ENCODE data around the gene HS3ST6.
"Not testable (repeated sequence)": the region's sequence is repeated elsewhere in the genome, so short reads cannot be mapped to it uniquely, and the experiment has no call there.

The HS3ST6 gene

DNA sequence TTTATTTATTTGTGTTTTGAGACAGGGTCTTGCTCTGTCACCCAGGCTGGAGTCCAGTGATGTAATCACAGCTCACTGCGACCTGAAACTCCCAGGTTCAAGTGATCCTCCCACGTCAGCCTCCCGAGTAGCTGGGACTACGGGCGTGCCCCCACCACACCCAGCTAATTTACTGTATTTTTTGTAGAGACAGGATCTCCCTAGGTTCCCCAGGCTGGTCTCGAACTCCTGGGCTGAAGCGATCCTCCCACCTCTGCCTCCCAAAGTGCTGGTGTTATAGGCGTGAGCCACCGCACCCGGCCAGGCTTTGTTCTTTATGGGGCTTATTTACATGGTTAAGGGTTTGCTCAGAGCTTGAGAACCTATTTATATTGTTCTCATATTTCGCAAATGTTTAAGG lies 40.4 kb downstream of the HS3ST6 start:
- Histone ChIP-seq H3K4me3 (ENCODE audit: low read depth, low read length) (no peak overlapping the region), H3K27ac (no peak overlapping the region), H3K36me3 (replicated peaks) (no peaks in the 10 kb centered on the region), H3K27me3 (replicated peaks) (peaks cover 10% of the 10 kb centered on the region)
- in situ Hi-C loops (cut with HindIII; ENCODE audit: low pct_ligation_motif_present, low sequenced_read_pairs), result no loop called here
- DNase-seq, result no peak
- TF ChIP-seq, protein P1, sequence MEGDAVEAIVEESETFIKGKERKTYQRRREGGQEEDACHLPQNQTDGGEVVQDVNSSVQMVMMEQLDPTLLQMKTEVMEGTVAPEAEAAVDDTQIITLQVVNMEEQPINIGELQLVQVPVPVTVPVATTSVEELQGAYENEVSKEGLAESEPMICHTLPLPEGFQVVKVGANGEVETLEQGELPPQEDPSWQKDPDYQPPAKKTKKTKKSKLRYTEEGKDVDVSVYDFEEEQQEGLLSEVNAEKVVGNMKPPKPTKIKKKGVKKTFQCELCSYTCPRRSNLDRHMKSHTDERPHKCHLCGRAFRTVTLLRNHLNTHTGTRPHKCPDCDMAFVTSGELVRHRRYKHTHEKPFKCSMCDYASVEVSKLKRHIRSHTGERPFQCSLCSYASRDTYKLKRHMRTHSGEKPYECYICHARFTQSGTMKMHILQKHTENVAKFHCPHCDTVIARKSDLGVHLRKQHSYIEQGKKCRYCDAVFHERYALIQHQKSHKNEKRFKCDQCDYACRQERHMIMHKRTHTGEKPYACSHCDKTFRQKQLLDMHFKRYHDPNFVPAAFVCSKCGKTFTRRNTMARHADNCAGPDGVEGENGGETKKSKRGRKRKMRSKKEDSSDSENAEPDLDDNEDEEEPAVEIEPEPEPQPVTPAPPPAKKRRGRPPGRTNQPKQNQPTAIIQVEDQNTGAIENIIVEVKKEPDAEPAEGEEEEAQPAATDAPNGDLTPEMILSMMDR (IDR thresholded peaks at IDR 0.05; ENCODE audit: low read depth, low read length, missing control alignments), result no peak

- H3K27me3 ChIP-seq (replicated peaks), result peaks cover 10% of the 10 kb centered on the region
- no peak overlapping the region for H3K4me3 ChIP-seq (ENCODE audit: low read depth, low read length)
- in situ Hi-C loops (cut with HindIII; ENCODE audit: low pct_ligation_motif_present, low sequenced_read_pairs), result no loop called here
- DNase-seq, result no peak
- no peak overlapping the region for H3K27ac ChIP-seq
- no peaks in the 10 kb centered on the region for H3K36me3 ChIP-seq (replicated peaks)
- TF ChIP-seq, protein P1 (IDR thresholded peaks at IDR 0.05; ENCODE audit: low read depth, low read length, missing control alignments), result no peak
Measured at GRCh38 chr16:1877089-1877488, 41.1 kb downstream of the HS3ST6 start.

- no peak for DNase-seq
- TF ChIP-seq, protein P1 (IDR thresholded peaks at IDR 0.05; ENCODE audit: low read depth, low read length, missing control alignments), result no peak
- H3K27me3 ChIP-seq (replicated peaks), result peaks cover 10% of the 10 kb centered on the region
- in situ Hi-C loops (cut with HindIII; ENCODE audit: low pct_ligation_motif_present, low sequenced_read_pairs), result no loop called here
- H3K36me3 ChIP-seq (replicated peaks), result no peaks in the 10 kb centered on the region
- no peak overlapping the region for H3K4me3 ChIP-seq (ENCODE audit: low read depth, low read length)
- H3K27ac ChIP-seq, result no peak overlapping the region
Measured at GRCh38 chr16:1876468-1876867, 41.7 kb downstream of the HS3ST6 start.

DNA sequence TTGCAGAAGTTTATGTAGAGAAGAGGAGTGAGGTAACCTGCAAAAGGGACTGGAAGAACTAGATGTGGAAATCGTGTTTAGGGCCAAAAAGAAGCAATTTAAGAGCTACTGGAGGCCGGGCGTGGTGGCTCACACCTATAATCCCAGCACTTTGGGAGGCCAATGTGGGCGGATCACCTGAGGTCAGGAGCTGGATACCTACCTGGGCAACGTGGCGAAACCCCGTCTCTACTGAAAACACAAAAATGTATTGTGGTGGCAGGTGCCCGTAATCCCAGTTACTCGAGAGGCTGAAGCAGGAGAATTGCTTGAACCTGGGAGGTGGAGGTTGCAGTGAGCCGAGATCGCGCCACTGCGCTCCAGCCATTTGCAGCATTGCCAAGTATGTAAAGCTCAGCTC lies 42.1 kb downstream of the HS3ST6 start:
- in situ Hi-C loops (cut with HindIII; ENCODE audit: low pct_ligation_motif_present, low sequenced_read_pairs); H3K27ac ChIP-seq; H3K4me3 ChIP-seq (ENCODE audit: low read depth, low read length); H3K36me3 ChIP-seq (replicated peaks); DNase-seq: not testable (repeated sequence)
- peaks cover 10% of the 10 kb centered on the region for H3K27me3 ChIP-seq (replicated peaks)

DNA sequence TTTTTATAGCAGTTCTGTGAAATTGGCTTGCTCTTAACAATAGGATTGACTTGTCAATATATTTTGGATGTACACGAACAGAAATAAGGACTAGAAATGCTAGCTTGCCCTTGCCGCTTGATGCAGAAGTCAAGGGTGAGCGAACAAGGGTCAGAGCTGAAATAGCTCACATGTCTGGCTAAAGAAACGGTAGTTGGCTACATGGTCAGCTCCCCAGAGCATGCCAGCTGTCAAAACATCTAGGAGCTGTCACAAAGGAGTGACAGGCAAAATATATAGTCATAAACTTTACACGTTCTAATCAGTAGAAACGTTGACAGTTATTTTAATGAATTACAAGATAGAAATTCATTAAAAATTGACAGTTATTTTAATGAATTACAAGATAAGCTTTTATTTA lies 43.4 kb downstream of the HS3ST6 start:
- TF ChIP-seq, protein P1 (IDR thresholded peaks at IDR 0.05; ENCODE audit: low read depth, low read length, missing control alignments), result no peak
- H3K4me3 ChIP-seq (ENCODE audit: low read depth, low read length), result no peak overlapping the region
- H3K36me3 ChIP-seq (replicated peaks), result no peaks in the 10 kb centered on the region
- H3K27me3 ChIP-seq (replicated peaks), result peaks cover 10% of the 10 kb centered on the region
- no peak for DNase-seq
- in situ Hi-C loops (cut with HindIII; ENCODE audit: low pct_ligation_motif_present, low sequenced_read_pairs), result no loop called here
- no peak overlapping the region for H3K27ac ChIP-seq

- H3K4me3 ChIP-seq (ENCODE audit: low read depth, low read length), result peak within 1 kb of the TSS; percentile 30
- in situ Hi-C loops (cut with HindIII; ENCODE audit: low pct_ligation_motif_present, low sequenced_read_pairs), result no loop called here
- peaks cover 1% of the 10 kb centered on the region for H3K27me3 ChIP-seq (replicated peaks)
- TF ChIP-seq, protein P1 (IDR thresholded peaks at IDR 0.05; ENCODE audit: low read depth, low read length, missing control alignments), result no peak
- no peaks in the 10 kb centered on the region for H3K36me3 ChIP-seq (replicated peaks)
- peak; percentile 2 for DNase-seq
- peak within 1 kb of the TSS; percentile 69 for H3K27ac ChIP-seq
Measured at GRCh38 chr16:1871974-1872635, 46.1 kb downstream of the HS3ST6 start, which contains the start of gene MEIOB. Gene MEIOB, minus strand, starts transcription at chr16:1872164. Its CDS starts 3,989 bp downstream, at chr16:1868175.

Data from brain microvascular endothelial cell (primary cell).